Neural cell (in vitro differentiated cells): ENCODE measurements around the gene TNS3.
A peak's percentile ranks its signal among the peaks of the same experiment; 100 is the strongest.

Source experiments
- CTCF ChIP-seq: fragments of 450-650 bp; IDR thresholded peaks from 2 replicates; pipeline ENCODE4 v1.5.1; 2014; ENCODE audit warnings: antibody characterized with exemption, mild to moderate bottlenecking, moderate library complexity; ENCODE audit not compliant: poor library complexity, severe bottlenecking
- POLR2AphosphoS5 ChIP-seq: IDR thresholded peaks from 2 replicates; pipeline ENCODE4 v1.6.1; 2012
- RAD21 ChIP-seq: fragments of 450-650 bp; conservative IDR thresholded peaks from 2 replicates; pipeline ENCODE4 v1.6.1; 2014; ENCODE audit warnings: antibody characterized with exemption, mild to moderate bottlenecking, moderate library complexity

GRCh38 chr7:47266131-47266706 is 315.7 kb downstream of the TNS3 start:
- TF ChIP-seq RAD21 (peak; percentile 97), CTCF (peak; percentile 93), POLR2AphosphoS5 (no peak)
